Measurements from ENCODE around the gene ING5. TPM values are rescaled to one million over a fixed set of nuclear protein-coding genes. Genes with fewer than 3 reads are reported as not detected.
A peak's percentile ranks its signal among the peaks of the same experiment; 100 is the strongest.

ING5 gene
- total RNA-seq, 2 experiments from 2014 or later, result 65.4 to 90.9 TPM

GRCh38 chr2:241703032-241703604 is 1.3 kb downstream of the ING5 start:
- Histone ChIP-seq H3K79me2 (ENCODE audit: insufficient read depth, low read depth, low read length) (peaks cover 20% of the 10 kb centered on the region), H3K36me3 (ENCODE audit: insufficient read depth, low read length) (peaks cover 46% of the 10 kb centered on the region), H3K9me3 (ENCODE audit: low read length) (peaks cover 12% of the 10 kb centered on the region), H2AFZ (ENCODE audit: low read length) (no peak overlapping the region), H3K27ac (ENCODE audit: low read depth, low read length, poor library complexity, severe bottlenecking) (peak overlapping the region; percentile 32), H4K20me1 (ENCODE audit: insufficient read depth, low read length) (peaks cover 5% of the 10 kb centered on the region; the same call in 1 of the 2 replicates), H3K4me3 (ENCODE audit: low read depth, low read length, poor library complexity, severe bottlenecking) (peak overlapping the region; percentile 94), H3K4me2 (ENCODE audit: low read length) (peak overlapping the region; percentile 99), H3K4me1 (ENCODE audit: insufficient read depth, low read length, poor library complexity, severe bottlenecking) (peaks cover 23% of the 10 kb centered on the region), H3K9me2 (ENCODE audit: insufficient read depth, low read length) (no peaks in the 10 kb centered on the region)
- ChIA-PET CTCF (ENCODE audit: unreplicated experiment) (interaction anchor here (1.1 to 1.2 kb wide), 2 partner anchors 30 to 135 kb away, joined by 3 read pairs; no protein-coding TSS in a partner anchor), POLR2A (interaction anchor here (0.6 to 6.7 kb wide), 3 partner anchors 15 to 1081 kb away, joined by 3 to 46 read pairs (median 3); partner anchors contain the start of gene DTYMK)
- BruUV-seq (replicated peaks), result no TSS peak
- TF ChIP-seq CTCF (conservative IDR thresholded peaks at IDR 0.05; ENCODE audit: low read length), result no peak; the same call in 1 of the 2 replicates
- TF ChIP-seq EZH2phosphoT487 (IDR thresholded peaks at IDR 0.05; ENCODE audit: borderline replicate concordance, low read depth, low read length), result no peak
- intact Hi-C loops (cut with micrococcal nuclease; ENCODE audit: unreplicated experiment), result loop anchor here (5.0 kb wide), 2 partner anchors 386 to 1141 kb away; partner anchors contain the start of genes DUSP28, HDLBP and SEPTIN2
- no peak for DNase-seq (ENCODE audit: low spot score)

- peaks cover 12% of the 10 kb centered on the region for H3K9me3 ChIP-seq (ENCODE audit: low read length)
- CTCF ChIA-PET (ENCODE audit: unreplicated experiment), result no interaction called here
- H3K9me2 ChIP-seq (ENCODE audit: insufficient read depth, low read length), result no peaks in the 10 kb centered on the region
- peaks cover 75% of the 10 kb centered on the region for H3K36me3 ChIP-seq (ENCODE audit: insufficient read depth, low read length)
- no peak overlapping the region for H3K4me2 ChIP-seq (ENCODE audit: low read length)
- H3K4me1 ChIP-seq (ENCODE audit: insufficient read depth, low read length, poor library complexity, severe bottlenecking), result peaks cover 5% of the 10 kb centered on the region
- BruUV-seq (replicated peaks), result no TSS peak
- H3K27ac ChIP-seq (ENCODE audit: low read depth, low read length, poor library complexity, severe bottlenecking), result no peak overlapping the region
- no peak overlapping the region for H3K4me3 ChIP-seq (ENCODE audit: low read depth, low read length, poor library complexity, severe bottlenecking)
- TF ChIP-seq CTCF (conservative IDR thresholded peaks at IDR 0.05; ENCODE audit: low read length) (no peak), EZH2phosphoT487 (IDR thresholded peaks at IDR 0.05; ENCODE audit: borderline replicate concordance, low read depth, low read length) (no peak)
- no peak overlapping the region for H2AFZ ChIP-seq (ENCODE audit: low read length)
- DNase-seq (ENCODE audit: low spot score), result peak; percentile 26
- H3K79me2 ChIP-seq (ENCODE audit: insufficient read depth, low read depth, low read length), result peaks cover 15% of the 10 kb centered on the region
- POLR2A ChIA-PET, result interaction anchor here (0.7 to 1.3 kb wide), 4 partner anchors 9 to 162 kb away, joined by 3 to 8 read pairs (median 6); no protein-coding TSS in a partner anchor
- intact Hi-C loops (cut with micrococcal nuclease; ENCODE audit: unreplicated experiment), result no loop called here
- peaks cover 5% of the 10 kb centered on the region; the same call in 1 of the 2 replicates for H4K20me1 ChIP-seq (ENCODE audit: insufficient read depth, low read length)
Measured at GRCh38 chr2:241706537-241706936, 4.7 kb downstream of the ING5 start.

GRCh38 chr2:241708879-241709278 is 7.0 kb downstream of the ING5 start:
- no peak for DNase-seq (ENCODE audit: low spot score)
- TF ChIP-seq EZH2phosphoT487 (IDR thresholded peaks at IDR 0.05; ENCODE audit: borderline replicate concordance, low read depth, low read length), result no peak
- no peak for TF ChIP-seq CTCF (conservative IDR thresholded peaks at IDR 0.05; ENCODE audit: low read length)
- ChIA-PET POLR2A (no interaction called here), CTCF (ENCODE audit: unreplicated experiment) (no interaction called here)
- Histone ChIP-seq H3K79me2 (ENCODE audit: insufficient read depth, low read depth, low read length) (peaks cover 5% of the 10 kb centered on the region; the same call in 1 of the 2 replicates), H3K4me3 (ENCODE audit: low read depth, low read length, poor library complexity, severe bottlenecking) (no peak overlapping the region), H3K9me2 (ENCODE audit: insufficient read depth, low read length) (no peaks in the 10 kb centered on the region), H3K4me2 (ENCODE audit: low read length) (no peak overlapping the region), H3K4me1 (ENCODE audit: insufficient read depth, low read length, poor library complexity, severe bottlenecking) (no peaks in the 10 kb centered on the region), H4K20me1 (ENCODE audit: insufficient read depth, low read length) (no peaks in the 10 kb centered on the region), H3K36me3 (ENCODE audit: insufficient read depth, low read length) (peaks cover 91% of the 10 kb centered on the region), H3K27ac (ENCODE audit: low read depth, low read length, poor library complexity, severe bottlenecking) (no peak overlapping the region), H2AFZ (ENCODE audit: low read length) (no peak overlapping the region), H3K9me3 (ENCODE audit: low read length) (peaks cover 12% of the 10 kb centered on the region)
- intact Hi-C loops (cut with micrococcal nuclease; ENCODE audit: unreplicated experiment), result no loop called here
- BruUV-seq (replicated peaks), result no TSS peak

Data from OCI-LY7 (cell line).